Measurements from ENCODE around the gene M1AP. TPM values are rescaled to one million over a fixed set of nuclear protein-coding genes. Genes with fewer than 3 reads are reported as not detected.

Gene M1AP
- total and polyA plus RNA-seq, 9 of the 15 experiments (the other 6 are each of a cell fraction or from before 2014, with no cell fraction given): 0.06 to 0.33 (median 0.11) TPM; not detected in 4

DNA sequence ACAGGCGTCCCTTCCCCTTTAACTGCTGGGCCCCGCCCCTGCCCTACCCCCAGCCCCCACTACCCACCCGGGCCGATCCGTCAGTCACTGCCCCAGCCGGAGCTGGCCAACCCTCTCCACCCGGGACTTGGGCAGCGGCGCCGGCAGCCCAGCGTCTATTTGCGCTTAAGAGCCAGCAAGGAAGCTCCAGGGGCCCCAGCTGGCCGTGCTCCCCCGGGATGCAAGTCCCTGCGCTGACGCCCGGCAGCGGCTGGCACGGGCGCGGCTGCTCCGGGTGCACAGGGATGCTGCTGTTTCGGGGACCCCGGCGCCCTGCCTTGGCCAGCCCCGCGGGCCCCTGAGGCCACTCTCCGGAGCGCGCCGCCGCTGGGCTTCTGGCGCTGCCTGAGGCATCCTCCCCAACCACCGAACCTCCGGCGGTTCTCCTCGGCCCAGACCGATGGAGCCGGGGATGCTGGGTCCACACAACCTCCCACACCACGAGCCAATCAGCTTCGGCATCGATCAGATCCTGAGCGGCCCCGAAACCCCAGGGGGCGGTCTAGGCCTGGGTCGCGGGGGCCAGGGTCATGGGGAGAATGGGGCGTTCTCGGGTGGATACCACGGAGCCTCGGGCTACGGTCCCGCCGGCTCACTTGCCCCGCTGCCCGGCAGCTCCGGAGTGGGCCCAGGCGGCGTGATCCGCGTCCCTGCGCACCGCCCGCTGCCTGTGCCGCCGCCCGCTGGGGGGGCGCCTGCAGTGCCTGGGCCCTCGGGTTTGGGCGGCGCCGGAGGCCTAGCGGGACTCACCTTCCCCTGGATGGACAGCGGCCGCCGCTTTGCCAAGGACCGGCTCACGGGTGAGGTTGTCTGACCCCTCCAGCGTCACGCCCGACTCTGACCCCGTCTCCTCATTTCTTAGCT is 133.5 kb downstream of the M1AP start, which contains the start of gene TLX2:
TLX2 (plus strand) TSS at position 83 of the 903 bp plus-strand sequence; CDS start at position 440, 357 bp downstream.
- 88% methylated on average over 44 of the region's 82 CpGs for WGBS (ENCODE audit: insufficient coverage, low coverage, missing lambda C conversion rate)
- in situ Hi-C loops (cut with MboI) (no loop called here), intact Hi-C loops (cut with micrococcal nuclease) (no loop called here)
- Histone ChIP-seq H3K4me3 (no peak within 1 kb of the TSS), H3K27ac (ENCODE audit: extremely low read depth, low read depth, low read length) (no peak within 1 kb of the TSS), H3K36me3 (ENCODE audit: control insufficient read depth, insufficient read depth, low read length) (no peaks in the 10 kb centered on the region), H3K4me1 (replicated peaks in 1 of 2; ENCODE audit: control insufficient read depth in 2 of 2, insufficient read depth in 2 of 2, low read length in 2 of 2) (peaks cover 4 to 26% of the 10 kb centered on the region in 2 experiments; a peak in 4 of 5 replicates), H2AFZ (ENCODE audit: low read depth, low read length) (no peak within 1 kb of the TSS), H3K79me2 (ENCODE audit: control insufficient read depth, insufficient read depth, low read length) (no peaks in the 10 kb centered on the region), H3K27me3 (ENCODE audit: control insufficient read depth in 2 of 2, insufficient read depth in 2 of 2, low read length in 2 of 2) (no peaks in the 10 kb centered on the region), H3K4me2 (ENCODE audit: insufficient read depth, low read length) (no peak within 1 kb of the TSS), H3K9me3 (replicated peaks; ENCODE audit: control insufficient read depth, insufficient read depth, low read depth, low read length) (no peaks in the 10 kb centered on the region), H3K9me1 (ENCODE audit: control insufficient read depth, insufficient read depth, low read length) (no peaks in the 10 kb centered on the region), H4K20me1 (replicated peaks; ENCODE audit: control insufficient read depth, insufficient read depth, low read length) (no peaks in the 10 kb centered on the region), H3K9ac (ENCODE audit: insufficient read depth in 1 of 2, low read depth in 2 of 2, low read length in 2 of 2) (no peak within 1 kb of the TSS)
- ChIA-PET POLR2A (interaction anchor here (0.5 kb wide), 1 partner anchor 49 kb away, joined by 3 read pairs; no protein-coding TSS in a partner anchor), CTCF (ENCODE audit: low intra/inter-chr PET ratio) (no interaction called here)
- DNase-seq (ENCODE audit: extremely low read depth in 1 of 4, low spot score in 3 of 4) (no peak), ATAC-seq (no peak), FAIRE-seq (no peak)
- BruUV-seq (replicated peaks): no TSS peak
- TF ChIP-seq SIN3A (IDR thresholded peaks at IDR 0.05; ENCODE audit: borderline replicate concordance in 2 of 2, control insufficient read depth in 1 of 2, low read depth in 2 of 2, low read length in 2 of 2) (no peak), NUFIP1 (IDR thresholded peaks at IDR 0.05; ENCODE audit: partially characterized antibody) (no peak), OTX1 (CRISPR knock-in tag; IDR thresholded peaks at IDR 0.05) (no peak), EWSR1 (IDR thresholded peaks at IDR 0.05; ENCODE audit: borderline replicate concordance, low read depth, partially characterized antibody) (no peak), PURB (CRISPR knock-in tag; IDR thresholded peaks at IDR 0.05; ENCODE audit: low read depth) (no peak), MEF2A (IDR thresholded peaks at IDR 0.05; ENCODE audit: control insufficient read depth, low read depth, low read length) (no peak), ZNF79 (CRISPR knock-in tag; IDR thresholded peaks at IDR 0.05; ENCODE audit: low read depth) (no peak), CTBP1 (IDR thresholded peaks at IDR 0.05; ENCODE audit: borderline replicate concordance) (no peak)
- TF ChIP-seq, protein P1, sequence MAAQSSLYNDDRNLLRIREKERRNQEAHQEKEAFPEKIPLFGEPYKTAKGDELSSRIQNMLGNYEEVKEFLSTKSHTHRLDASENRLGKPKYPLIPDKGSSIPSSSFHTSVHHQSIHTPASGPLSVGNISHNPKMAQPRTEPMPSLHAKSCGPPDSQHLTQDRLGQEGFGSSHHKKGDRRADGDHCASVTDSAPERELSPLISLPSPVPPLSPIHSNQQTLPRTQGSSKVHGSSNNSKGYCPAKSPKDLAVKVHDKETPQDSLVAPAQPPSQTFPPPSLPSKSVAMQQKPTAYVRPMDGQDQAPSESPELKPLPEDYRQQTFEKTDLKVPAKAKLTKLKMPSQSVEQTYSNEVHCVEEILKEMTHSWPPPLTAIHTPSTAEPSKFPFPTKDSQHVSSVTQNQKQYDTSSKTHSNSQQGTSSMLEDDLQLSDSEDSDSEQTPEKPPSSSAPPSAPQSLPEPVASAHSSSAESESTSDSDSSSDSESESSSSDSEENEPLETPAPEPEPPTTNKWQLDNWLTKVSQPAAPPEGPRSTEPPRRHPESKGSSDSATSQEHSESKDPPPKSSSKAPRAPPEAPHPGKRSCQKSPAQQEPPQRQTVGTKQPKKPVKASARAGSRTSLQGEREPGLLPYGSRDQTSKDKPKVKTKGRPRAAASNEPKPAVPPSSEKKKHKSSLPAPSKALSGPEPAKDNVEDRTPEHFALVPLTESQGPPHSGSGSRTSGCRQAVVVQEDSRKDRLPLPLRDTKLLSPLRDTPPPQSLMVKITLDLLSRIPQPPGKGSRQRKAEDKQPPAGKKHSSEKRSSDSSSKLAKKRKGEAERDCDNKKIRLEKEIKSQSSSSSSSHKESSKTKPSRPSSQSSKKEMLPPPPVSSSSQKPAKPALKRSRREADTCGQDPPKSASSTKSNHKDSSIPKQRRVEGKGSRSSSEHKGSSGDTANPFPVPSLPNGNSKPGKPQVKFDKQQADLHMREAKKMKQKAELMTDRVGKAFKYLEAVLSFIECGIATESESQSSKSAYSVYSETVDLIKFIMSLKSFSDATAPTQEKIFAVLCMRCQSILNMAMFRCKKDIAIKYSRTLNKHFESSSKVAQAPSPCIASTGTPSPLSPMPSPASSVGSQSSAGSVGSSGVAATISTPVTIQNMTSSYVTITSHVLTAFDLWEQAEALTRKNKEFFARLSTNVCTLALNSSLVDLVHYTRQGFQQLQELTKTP (IDR thresholded peaks at IDR 0.05; ENCODE audit: low read depth in 1 of 2, partially characterized antibody in 2 of 2): no peak
